GM21447 (cell line): ENCODE data around the gene GPAT2.
"Not testable (repeated sequence)": the region's sequence is repeated elsewhere in the genome, so short reads cannot be mapped to it uniquely, and the experiment has no call there.

Source experiments
- ATAC-seq: cut with Tn5 transposase; IDR thresholded peaks from one replicate; pipeline ENCODE4 v1.9.1; 2021; ENCODE audit not compliant: unreplicated experiment

Gene GPAT2

GRCh38 chr2:96065954-96066353, 31.2 kb upstream of the GPAT2 start:
- not testable (repeated sequence) for ATAC-seq

DNA sequence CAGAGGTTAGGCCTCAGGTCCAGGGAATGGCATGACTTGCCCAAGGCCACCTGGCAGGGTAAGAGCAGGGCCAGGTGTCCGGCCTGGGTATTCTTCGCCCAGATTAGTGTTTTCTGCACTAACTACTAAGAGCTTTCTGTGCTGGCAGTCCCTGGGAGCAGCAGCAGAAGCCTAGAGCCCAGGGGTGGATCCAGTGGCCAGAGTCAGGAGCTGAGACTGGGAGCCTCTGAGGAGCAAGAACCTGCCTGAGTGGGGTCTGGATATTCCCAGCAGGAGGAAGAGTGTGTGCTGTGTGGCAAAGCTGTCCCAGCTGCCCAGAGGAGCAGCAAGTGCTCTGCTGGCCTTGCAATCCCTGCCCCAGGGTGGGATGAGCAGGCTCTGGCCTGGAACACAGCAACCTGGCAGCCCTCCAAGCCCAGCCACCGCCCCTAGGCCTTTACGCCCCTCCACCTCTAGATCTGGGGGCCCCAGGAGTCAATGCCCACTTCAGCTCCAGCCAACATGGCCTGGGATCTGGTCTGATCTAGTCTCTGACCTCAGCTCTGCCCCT, 30.7 kb upstream of the GPAT2 start:
- ATAC-seq: no peak

DNA sequence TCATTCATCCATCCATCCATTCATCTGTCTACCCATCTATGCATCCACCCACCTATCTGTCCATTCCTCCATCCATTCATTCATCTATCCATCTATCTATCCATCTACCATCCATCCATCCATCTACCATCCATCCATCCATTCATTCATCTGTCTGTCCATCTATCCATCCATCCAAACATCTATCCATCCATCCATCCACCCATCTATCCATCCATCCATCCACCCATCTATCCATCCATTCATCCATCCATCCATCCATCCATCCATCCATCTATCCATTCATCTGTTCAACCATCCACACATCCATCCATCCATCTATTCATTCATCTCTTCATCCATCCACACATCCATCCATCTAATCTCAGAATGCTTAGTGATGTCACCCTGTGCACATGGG, 30.0 kb upstream of the GPAT2 start:
- not testable (repeated sequence) for ATAC-seq

GRCh38 chr2:96064047-96064675, 29.4 kb upstream of the GPAT2 start:
- not testable (repeated sequence) for ATAC-seq

DNA sequence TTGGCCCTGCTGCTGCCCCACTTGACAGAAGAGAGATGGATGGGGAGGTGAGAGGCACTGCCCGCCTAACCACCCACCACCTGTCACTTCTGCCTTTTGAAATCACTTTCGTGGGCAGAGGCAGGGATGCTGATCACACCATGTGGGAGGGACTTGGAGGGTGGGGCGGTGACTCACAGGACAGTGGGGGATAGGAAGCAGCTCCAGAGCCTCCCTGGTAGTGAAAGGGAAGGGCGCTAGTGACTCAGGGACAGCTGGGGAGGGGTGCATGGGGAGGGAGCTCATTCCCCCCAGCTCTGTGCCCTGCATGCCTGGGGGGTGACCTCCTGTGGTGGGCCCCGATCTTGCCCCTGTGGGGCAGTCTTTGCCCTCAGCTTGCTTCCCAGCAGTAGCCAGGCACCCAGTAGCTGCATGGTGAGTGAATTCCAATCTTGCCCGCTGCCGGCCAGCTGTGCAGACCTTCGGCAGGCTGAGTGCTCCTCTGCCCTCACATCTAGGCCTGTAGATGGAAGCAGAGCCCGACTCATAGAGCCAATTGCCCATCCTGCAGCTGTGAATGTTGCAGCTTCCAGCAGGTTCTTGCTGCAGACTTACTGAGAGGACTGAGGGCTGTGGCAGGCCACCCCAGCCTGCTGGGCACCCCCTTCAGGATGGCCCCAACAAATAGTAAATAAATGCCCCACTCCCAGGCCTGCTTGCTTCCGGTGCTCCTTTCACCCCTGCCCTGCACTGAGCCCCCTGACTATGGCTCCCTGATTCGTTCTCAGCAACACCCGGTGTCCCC, 28.6 kb upstream of the GPAT2 start:
- not testable (repeated sequence) for ATAC-seq

- ATAC-seq: not testable (repeated sequence)
Measured at GRCh38 chr2:96062483-96062882, 27.8 kb upstream of the GPAT2 start.

- not testable (repeated sequence) for ATAC-seq
Measured at GRCh38 chr2:96061901-96062300, 27.2 kb upstream of the GPAT2 start.

DNA sequence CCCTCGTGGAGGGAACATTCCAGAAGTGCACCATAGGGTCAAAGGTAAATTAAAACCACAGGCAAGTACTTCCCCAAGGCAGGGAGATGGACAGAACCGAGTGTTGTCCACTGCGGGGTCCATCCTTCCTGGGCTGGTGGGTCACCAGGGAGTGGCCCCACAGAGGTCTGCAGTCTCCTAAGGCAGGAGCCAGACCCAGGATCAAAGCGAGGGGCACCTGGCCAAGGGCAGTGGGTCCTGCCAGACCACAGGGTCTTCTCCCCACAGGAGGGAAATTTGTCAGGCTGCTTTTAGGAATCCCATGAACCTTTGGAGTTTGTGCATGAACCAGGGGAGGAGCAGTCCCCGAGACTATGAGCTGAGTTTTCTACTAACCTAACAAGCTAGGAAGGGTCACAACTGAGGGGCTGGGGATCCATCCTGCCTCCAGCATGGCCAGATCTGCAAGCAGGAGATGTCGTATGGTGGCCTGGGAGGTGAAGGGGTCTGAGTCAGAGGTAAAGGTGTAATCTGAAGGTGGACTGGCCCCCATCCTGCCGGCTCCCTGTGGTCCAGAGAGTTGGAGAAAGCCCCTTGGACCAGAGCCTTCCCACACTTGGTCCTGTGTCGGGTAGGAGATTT, 26.6 kb upstream of the GPAT2 start:
- not testable (repeated sequence) for ATAC-seq

GRCh38 chr2:96060325-96060724, 25.6 kb upstream of the GPAT2 start:
- ATAC-seq: not testable (repeated sequence)

DNA sequence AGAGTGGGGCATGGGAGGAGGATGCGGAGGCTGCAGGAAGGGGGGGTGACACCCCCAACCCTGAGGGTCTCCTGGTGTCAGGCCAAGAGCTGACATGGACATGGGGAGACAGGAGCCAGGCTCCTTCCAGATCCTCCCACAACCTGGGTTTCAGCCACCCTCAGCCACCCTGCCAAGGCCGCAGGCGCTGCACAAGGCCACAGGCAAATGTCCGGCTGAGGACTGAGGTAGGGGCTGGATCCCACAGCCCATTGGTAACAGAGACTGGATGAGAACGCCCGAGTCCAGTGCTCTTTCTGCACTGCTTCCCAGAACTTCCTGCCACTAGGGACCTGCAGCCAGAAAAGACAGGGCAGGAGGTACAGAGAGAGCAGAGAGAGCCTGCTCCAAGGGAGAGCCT, 24.7 kb upstream of the GPAT2 start:
- ATAC-seq: not testable (repeated sequence)

DNA sequence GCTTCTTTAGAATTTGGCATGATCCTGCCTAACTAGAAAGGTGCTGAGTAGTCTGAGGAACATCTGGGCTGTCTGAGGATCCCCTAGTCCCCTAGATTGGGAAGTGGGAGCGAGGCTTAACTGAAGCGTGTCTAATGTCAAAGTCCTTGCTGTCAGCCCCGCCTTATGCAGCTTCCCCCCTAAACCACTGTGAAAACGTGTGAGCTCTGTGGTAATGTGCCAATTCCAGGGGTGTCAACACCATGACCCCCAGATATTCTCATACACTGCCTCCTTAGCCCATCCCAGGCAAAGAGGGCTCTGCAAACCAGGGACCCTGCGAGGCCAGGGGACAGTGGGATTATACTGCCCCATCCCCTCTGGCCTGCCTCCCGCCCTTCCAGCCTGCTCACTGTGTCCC, 21.1 kb upstream of the GPAT2 start:
- ATAC-seq: not testable (repeated sequence)

DNA sequence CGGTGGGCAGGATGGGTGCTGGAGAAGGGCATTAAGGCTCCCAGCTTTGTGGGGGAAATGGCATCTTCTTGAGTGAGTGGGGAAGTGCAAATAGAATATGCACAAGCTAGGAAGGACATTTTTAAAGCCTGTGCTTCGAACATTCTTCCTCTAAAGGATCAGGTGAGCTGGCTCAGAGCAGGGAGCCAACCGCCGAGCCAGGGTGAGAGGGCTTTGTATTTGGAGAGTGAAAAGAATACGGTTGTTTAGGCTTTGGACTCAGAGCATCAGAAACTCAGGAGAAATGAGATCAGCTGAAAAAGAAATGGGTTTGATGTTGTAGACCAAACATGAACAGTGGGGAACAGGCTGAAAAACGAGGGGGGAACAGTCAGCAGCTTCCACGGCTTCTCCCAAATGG, 19.8 kb upstream of the GPAT2 start:
- ATAC-seq: not testable (repeated sequence)

GRCh38 chr2:96053385-96053784, 18.7 kb upstream of the GPAT2 start:
- not testable (repeated sequence) for ATAC-seq

GRCh38 chr2:96052632-96053031, 17.9 kb upstream of the GPAT2 start:
- ATAC-seq: not testable (repeated sequence)

DNA sequence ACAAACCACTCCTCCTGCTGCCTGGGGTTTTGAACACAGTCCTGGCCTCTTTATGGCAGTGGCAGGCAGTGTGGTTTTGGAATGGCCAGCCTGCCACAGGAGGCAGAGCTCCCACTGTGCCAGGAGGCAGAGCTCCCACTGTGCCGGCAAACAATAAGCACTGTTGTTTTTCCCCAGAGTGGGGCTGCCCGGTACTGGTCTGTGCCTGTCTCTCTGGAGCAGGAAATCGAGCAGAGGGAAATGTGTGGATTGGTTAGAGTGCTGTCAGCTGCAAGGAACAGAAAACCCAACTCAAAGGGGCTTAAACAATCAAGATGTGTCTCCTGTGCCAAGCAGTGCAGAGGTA, 15.2 kb upstream of the GPAT2 start:
- not testable (repeated sequence) for ATAC-seq

- ATAC-seq: not testable (repeated sequence)
Measured at GRCh38 chr2:96049049-96049916, 14.6 kb upstream of the GPAT2 start.

DNA sequence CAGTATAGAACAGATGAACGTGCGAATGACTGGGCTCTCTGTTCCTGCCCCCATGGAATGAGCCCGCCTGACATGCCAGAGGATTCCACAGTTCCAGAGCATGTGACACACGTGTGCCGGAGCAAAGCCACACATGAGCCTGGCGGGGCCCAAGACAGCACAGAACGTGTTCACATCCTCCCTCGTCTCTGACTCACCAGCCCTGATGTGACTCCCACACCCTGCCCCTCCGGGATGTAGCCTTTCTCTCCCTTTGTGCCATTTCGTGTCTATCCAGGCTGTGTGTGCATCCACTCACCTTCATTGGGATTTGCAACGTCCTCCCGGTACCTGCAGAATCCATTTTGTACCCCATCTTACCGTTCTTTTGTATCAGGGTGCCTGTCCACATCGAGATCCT, 838 bp upstream of the GPAT2 start:
- not testable (repeated sequence) for ATAC-seq

GRCh38 chr2:96033997-96034396, 719 bp downstream of the GPAT2 start:
- ATAC-seq: not testable (repeated sequence)

DNA sequence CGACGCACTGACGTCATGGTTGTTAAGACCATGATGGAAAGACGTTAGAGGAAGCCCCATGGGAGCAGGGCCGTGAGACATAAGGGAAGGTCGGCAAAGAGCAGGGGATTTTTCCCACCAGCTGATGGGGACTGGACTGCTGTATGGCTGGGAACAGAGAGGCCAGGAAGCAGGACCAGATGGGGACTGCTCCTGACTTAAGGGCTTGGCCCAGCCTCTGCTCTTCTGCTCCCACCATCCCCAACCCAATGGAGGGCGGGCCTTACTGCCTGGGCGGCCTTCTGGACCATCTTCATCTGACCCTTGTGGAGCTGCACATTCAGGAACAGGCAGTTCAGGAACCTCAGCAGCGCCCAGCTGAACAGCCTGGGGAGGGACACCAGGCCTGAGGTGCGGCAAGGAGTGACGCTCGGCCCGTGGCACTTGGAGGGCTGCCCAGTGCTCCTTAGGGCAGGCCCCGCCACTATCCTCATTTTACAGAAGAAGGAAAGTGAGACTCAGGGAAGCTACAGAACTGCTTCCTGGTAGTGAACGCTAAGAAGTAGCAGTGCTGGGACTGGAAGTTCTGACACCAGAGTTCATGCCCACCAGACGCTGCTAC, 6.9 kb downstream of the GPAT2 start:
- not testable (repeated sequence) for ATAC-seq

- not testable (repeated sequence) for ATAC-seq
Measured at GRCh38 chr2:96025755-96026154, 9.0 kb downstream of the GPAT2 start.

DNA sequence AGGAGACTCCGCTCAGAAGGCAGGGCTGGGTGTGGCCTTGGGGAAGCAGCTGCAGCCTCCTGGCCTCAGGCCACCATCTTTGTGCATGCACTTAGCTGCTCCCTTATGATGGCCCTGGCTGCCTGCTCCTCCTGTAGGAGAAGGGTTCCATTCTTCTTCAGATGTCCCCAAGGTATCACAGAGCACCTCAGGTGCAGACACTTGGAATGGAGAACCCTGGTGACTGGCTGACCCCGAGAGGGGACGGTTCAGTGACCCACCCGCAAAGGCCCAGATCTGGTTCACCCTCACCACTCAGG, 9.6 kb downstream of the GPAT2 start:
- ATAC-seq: no peak
